Measurements from ENCODE around the gene RPTOR.
A peak's percentile ranks its signal among the peaks of the same experiment; 100 is the strongest.
"Not testable (repeated sequence)": the region's sequence is repeated elsewhere in the genome, so short reads cannot be mapped to it uniquely, and the experiment has no call there.

The RPTOR gene

GRCh38 chr17:80862481-80862961 lies 317.9 kb downstream of the RPTOR start:
- no peak for DNase-seq (ENCODE audit: low spot score)

DNA sequence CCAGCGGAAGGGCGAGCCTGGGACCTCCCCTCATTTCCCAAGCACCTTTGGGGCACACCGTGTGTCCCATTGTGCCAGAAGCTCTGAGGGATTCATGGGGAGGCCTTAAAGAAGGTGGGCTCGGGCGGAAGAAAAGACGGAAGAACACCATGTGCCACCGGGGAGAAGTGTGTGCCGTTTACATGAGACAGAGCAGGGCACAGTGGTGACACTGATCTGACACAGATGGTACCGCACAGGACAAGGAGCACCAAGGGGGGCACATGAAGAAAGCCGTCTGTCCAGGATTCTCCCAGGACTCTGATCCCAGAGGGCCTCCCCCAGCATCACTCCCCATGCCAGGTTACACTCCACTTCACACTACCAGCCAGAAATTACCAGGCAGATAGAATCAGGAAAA lies 318.3 kb downstream of the RPTOR start:
- DNase-seq (ENCODE audit: low spot score): no peak

DNA sequence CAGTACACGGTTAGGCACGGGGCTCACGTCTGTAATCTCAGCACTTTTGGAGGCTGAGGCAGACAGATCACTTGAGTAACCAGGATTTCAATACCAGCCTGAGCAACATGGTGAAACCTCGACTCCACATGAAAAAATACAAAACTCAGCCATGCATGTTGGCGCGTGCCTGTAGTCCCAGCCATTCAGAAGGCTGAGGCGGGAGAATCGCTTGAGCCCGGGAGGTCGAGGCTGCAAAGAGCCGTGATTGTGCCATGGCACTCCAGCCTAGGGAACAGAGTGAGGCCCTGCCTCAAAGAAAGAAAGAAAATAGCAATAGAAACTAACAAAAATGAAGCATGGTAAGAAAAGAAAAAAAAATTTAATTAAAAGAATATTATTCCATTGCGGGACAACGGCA lies 319.0 kb downstream of the RPTOR start:
- DNase-seq (ENCODE audit: low spot score): no peak

GRCh38 chr17:80864751-80865150 lies 320.1 kb downstream of the RPTOR start:
- DNase-seq (ENCODE audit: low spot score): no peak

- DNase-seq (ENCODE audit: low spot score): peak; percentile 76
Observed at GRCh38 chr17:80866050-80866793, 321.6 kb downstream of the RPTOR start.

DNA sequence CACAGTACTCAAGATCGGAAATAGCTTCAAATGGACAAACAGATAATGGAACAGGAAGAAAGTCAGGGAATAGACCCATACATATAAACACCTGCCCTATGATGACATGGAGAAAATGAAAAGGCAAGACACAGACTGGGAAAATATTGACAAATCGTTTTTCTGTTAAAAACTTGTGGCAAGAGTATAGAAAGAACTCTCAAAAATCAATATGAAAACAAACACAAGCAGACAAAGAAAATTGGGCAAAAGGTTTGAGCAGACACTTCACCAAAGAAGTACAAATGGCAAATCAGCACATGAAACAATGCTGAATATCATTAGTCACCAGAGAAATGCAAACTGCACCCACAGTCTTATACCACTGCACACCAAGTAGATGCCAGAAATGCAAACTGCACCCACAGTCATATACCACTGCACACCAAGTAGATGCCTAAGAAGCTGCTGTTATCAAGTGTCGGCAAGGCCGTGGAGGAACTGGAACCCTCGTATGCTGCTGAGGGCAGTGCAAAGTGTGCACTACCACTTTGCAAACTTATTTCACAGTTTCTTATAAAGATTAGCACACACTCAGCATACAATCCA lies 323.5 kb downstream of the RPTOR start:
- DNase-seq (ENCODE audit: low spot score): no peak

DNA sequence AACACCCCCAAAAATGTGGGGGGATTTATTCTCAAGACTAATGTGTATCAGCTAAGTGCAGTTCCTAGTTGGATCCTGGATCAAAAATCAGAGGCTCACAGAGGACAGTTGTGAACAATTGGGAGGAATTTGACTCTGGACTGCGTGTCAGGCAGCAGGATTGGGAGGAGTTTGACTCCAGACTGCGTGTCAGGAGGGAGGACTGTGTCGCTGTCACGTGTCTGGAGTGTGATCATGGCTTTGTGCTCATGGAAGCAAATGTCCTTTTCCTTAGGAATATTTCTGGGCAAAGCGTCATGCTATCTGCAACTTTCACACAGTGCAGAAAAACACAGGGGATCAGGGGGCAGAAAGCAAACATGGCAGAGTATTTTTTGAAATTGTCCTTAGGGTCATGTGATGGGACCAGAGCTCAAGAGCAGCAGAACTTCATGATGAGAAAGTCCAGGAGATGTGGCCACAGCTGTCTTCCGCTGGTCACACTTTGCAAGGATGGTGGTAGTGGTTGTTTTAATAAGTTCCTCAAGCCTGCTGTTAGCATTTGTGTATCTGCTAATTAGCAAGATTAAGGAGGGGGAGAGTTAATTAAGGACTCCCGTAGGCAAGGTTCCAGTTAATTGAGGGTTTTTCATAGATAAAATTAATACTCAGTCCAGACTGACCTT lies 325.0 kb downstream of the RPTOR start:
- DNase-seq (ENCODE audit: low spot score): no peak

GRCh38 chr17:80870401-80870800 lies 325.8 kb downstream of the RPTOR start:
- no peak for DNase-seq (ENCODE audit: low spot score)

- DNase-seq (ENCODE audit: low spot score): no peak
Observed at GRCh38 chr17:80871341-80871740, 326.7 kb downstream of the RPTOR start.

- no peak for DNase-seq (ENCODE audit: low spot score)
Observed at GRCh38 chr17:80872001-80872500, 327.4 kb downstream of the RPTOR start.

DNA sequence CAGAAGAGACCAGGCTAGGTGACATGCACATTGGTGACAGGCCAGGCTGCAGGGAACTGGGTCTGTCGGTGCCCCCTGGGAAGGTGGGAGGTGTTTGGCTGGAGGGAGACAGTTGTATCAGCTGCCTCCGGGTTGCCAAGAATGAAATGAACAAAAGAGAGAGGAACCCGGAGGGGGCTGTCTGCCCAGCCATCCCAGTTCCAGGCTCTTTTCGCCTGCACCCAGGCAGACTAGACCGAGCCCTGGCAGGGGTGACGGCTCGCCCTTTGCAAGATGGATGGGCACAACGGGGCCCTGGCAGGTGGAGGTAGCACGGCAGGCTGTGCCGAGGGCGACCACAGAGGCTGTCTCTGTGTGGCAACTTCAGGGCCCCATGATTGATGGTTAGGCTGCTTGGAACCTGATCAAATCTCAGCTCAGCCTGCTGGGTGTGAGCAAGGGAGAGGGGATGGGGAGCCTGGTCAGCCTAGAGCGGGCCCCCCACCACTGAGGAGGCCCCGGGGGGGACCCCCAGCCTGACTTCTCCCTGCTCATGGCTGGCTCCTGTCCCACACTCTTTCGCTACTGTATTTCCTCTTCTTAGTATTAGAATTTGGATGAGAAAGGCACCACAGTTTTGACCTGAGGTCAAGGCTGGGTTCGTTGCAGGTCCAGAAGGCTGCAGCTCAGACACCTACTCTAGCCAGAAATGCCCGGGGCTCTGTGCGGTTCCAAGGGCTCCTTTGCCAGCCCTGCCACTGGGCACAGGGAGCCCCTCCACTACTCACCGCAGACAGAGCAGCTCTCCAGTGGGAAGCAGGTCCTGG lies 328.1 kb downstream of the RPTOR start:
- no peak for DNase-seq (ENCODE audit: low spot score)

DNA sequence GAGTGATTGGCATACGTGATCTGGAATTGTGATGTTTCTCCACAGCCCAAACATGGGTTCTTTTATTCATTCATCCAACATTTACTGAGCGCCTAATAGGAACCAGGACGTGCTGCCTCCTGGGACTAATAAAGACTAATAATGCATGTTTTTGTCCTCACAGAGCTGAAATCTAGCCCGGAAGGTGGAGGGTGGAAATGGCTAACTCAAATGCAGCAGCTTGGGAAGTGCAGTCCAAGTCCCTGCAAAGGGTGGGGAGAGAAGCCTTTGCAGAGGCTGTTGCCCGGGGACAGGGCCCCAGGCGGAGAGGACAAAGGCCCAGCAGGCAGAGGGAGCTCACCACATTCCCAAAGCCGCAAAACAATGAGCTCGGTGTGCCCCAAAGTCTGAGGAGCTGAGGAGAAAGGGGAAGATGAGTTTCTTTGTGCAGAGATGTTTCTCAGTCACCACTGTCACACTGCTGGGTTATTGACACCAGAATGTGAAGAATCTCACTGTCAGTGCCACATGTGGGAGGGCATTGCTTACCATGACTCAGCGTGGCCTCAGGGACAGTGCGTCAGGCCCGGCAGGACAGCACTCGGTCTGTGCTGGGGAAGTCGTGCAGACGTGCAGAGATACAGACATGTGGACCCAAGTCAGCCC lies 328.8 kb downstream of the RPTOR start:
- DNase-seq (ENCODE audit: low spot score): no peak

GRCh38 chr17:80874866-80875445 lies 330.3 kb downstream of the RPTOR start:
- DNase-seq (ENCODE audit: low spot score): no peak

DNA sequence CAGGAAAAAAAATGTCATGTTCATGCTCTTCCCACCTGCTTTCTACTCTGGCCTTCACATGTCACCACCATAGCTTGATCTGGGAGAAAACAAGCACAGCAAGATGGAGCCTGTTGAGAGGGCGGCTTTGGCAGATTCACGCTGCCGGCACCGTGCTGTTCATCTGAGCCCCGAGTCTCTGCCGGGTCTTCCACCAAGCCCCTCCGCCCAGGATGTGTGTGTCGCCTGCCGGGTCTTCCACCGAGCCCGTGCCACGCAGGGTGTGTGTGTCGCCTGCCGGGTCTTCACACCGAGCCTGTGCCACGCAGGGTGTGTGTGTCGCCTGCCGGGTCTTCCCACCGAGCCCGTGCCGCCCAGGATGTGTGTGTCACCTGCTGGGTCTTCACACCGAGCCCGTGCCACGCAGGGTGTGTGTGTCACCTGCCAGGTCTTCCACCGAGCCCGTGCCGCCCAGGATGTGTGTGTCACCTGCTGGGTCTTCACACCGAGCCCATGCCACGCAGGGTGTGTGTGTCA lies 330.9 kb downstream of the RPTOR start:
- not testable (repeated sequence) for DNase-seq (ENCODE audit: low spot score)

DNA sequence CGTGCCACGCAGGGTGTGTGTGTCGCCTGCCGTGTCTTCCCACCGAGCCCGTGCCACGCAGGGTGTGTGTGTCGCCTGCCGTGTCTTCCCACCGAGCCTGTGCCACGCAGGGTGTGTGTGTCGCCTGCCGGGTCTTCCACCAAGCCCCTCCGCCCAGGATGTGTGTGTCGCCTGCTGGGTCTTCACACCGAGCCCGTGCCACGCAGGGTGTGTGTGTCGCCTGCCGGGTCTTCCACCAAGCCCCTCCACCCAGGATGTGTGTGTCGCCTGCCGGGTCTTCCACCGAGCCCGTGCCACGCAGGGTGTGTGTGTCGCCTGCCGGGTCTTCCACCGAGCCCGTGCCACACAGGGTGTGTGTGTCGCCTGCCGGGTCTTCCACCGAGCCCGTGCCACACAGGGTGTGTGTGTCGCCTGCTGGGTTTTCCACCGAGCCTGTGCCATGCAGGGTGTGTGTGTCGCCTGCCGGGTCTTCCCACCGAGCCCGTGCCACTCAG lies 331.9 kb downstream of the RPTOR start:
- not testable (repeated sequence) for DNase-seq (ENCODE audit: low spot score)

GRCh38 chr17:80876950-80877728 lies 332.5 kb downstream of the RPTOR start:
- DNase-seq (ENCODE audit: low spot score): no peak

GRCh38 chr17:80877729-80878303 lies 333.2 kb downstream of the RPTOR start:
- DNase-seq (ENCODE audit: low spot score): no peak

DNA sequence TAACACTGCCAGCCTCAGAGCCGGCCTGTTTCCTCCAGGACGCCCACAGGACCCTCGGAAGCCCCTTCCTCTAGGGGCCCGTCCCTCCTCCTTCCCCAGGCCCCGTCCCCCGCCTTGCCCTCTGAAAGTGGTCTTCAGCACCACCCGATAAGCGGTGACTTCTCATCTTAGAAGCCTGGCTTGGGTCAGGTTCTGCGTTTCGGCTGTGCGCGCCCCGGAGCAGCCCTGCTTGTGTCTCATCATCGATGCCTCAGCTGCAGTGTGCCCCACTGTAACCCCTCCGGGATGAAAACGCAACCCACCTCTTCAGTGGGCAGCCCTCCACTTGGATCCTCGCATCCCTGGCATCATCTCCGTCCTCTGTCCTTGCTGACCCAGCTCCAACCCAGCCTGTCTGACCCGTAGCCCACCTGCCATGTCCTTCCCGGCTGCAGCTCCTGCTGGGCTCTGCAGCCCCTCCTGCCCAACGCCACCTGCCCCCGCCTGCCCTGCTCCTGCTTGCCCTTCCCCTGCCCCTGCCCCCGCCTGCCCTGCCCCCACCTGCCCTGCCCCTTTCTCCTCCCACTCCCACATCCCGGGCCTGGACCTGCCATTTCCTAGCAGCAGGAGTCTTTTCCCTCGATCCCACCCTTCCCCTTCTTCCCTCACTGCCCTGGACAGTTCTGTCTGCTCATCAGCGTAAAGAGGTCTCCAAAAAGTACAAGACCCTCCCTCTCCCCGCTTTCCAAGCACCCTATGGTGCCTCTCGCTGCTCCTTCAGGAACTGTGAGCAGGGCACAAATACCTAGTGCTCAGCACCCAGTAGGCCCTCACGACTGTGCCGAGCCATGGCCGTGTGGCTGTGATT lies 334.5 kb downstream of the RPTOR start:
- DNase-seq (ENCODE audit: low spot score): no peak

Measured in hepatic stellate cell (primary cell).